22Rv1 (cell line): ENCODE results near the gene ACTMAP.

Experiments used
- CTCF ChIP-seq: fragments of 450-650 bp; IDR thresholded peaks from 2 replicates; pipeline ENCODE4 v1.5.1; 2017; ENCODE audit warnings: mild to moderate bottlenecking
- ZFX ChIP-seq: fragments of 450-650 bp; IDR thresholded peaks from 2 replicates; pipeline ENCODE4 v1.6.1; 2017; ENCODE audit warnings: antibody characterized with exemption, borderline replicate concordance

- TF ChIP-seq CTCF (no peak), ZFX (no peak)
These were observed 26.1 kb upstream of the ACTMAP start for GRCh38 chr19:40776364-40776763.
